B cell (primary cell): ENCODE results near the gene TFCP2L1.

Experiments used
- CTCF ChIP-seq: fragments of 200-600 bp; IDR thresholded peaks from one replicate; pipeline ENCODE4 v1.8.0; 2022; ENCODE audit warnings: antibody characterized with exemption, mild to moderate bottlenecking
- EZH2 ChIP-seq: IDR thresholded peaks from 2 replicates; pipeline ENCODE4 v1.6.1; 2012; ENCODE audit warnings: borderline replicate concordance, low read depth, mild to moderate bottlenecking, moderate library complexity, low read length; ENCODE audit not compliant: insufficient read depth, poor library complexity, severe bottlenecking

- no peak for TF ChIP-seq CTCF
- TF ChIP-seq EZH2, result no peak
Observed at GRCh38 chr2:121245120-121245820, 39.7 kb downstream of the TFCP2L1 start.
